ENCODE results near the gene PRUNE2.

- no peak for TF ChIP-seq CTCF (IDR thresholded peaks at IDR 0.05)
- TF ChIP-seq POLR2A (IDR thresholded peaks at IDR 0.05): no peak
Observed at GRCh38 chr9:76718166-76718565, 187.7 kb downstream of the PRUNE2 start.

Data from Peyer's patch (tissue), 4 donors.